ENCODE results near the gene PNMA1. TPM values are rescaled to one million over a fixed set of nuclear protein-coding genes. Genes with fewer than 3 reads are reported as not detected.
A peak's percentile ranks its signal among the peaks of the same experiment; 100 is the strongest.

The PNMA1 gene
- total and polyA plus RNA-seq, 9 of the 15 experiments (the other 6 are each of a cell fraction or from before 2014, with no cell fraction given): 1.7 to 26.4 (median 8.7) TPM

DNA sequence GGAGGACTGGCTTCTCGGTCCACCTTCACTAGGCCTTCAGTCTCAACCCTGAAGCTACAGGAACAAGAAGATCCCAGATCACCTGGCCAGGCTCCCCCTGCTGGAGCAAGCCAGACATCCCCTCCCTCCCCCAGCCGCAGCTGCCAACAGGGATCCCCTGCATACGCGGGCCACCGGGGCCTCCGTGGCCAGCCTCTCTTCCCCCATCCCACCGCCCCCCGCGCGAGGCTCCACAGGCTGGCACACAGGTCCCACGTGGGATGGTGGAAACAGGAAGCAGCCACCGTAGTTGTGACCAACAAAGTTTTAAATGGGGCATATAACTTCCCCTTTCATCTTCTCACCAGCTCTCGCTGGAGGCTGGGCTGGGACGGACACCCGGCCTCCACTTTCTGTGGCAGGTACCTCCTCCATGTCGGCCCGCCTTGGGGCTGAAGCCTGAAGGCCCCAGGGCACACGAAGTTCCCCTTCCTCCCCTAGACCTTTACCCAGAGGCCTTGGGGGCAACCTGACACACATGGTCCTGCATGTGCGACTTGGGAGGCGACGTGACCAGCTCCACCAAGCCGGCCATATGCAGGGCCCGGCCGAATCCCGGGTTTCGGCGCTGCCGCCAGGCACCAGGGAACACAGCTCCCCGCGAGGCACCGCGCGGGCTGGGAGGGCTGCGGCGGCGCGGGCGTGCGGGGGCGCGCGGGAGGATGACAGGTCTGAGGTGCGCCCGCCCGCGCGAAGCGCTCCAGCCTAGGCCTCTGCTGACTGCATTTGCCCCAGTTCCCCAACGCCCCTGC, 44.4 kb upstream of the PNMA1 start (continued):
- TF ChIP-seq, protein P1, sequence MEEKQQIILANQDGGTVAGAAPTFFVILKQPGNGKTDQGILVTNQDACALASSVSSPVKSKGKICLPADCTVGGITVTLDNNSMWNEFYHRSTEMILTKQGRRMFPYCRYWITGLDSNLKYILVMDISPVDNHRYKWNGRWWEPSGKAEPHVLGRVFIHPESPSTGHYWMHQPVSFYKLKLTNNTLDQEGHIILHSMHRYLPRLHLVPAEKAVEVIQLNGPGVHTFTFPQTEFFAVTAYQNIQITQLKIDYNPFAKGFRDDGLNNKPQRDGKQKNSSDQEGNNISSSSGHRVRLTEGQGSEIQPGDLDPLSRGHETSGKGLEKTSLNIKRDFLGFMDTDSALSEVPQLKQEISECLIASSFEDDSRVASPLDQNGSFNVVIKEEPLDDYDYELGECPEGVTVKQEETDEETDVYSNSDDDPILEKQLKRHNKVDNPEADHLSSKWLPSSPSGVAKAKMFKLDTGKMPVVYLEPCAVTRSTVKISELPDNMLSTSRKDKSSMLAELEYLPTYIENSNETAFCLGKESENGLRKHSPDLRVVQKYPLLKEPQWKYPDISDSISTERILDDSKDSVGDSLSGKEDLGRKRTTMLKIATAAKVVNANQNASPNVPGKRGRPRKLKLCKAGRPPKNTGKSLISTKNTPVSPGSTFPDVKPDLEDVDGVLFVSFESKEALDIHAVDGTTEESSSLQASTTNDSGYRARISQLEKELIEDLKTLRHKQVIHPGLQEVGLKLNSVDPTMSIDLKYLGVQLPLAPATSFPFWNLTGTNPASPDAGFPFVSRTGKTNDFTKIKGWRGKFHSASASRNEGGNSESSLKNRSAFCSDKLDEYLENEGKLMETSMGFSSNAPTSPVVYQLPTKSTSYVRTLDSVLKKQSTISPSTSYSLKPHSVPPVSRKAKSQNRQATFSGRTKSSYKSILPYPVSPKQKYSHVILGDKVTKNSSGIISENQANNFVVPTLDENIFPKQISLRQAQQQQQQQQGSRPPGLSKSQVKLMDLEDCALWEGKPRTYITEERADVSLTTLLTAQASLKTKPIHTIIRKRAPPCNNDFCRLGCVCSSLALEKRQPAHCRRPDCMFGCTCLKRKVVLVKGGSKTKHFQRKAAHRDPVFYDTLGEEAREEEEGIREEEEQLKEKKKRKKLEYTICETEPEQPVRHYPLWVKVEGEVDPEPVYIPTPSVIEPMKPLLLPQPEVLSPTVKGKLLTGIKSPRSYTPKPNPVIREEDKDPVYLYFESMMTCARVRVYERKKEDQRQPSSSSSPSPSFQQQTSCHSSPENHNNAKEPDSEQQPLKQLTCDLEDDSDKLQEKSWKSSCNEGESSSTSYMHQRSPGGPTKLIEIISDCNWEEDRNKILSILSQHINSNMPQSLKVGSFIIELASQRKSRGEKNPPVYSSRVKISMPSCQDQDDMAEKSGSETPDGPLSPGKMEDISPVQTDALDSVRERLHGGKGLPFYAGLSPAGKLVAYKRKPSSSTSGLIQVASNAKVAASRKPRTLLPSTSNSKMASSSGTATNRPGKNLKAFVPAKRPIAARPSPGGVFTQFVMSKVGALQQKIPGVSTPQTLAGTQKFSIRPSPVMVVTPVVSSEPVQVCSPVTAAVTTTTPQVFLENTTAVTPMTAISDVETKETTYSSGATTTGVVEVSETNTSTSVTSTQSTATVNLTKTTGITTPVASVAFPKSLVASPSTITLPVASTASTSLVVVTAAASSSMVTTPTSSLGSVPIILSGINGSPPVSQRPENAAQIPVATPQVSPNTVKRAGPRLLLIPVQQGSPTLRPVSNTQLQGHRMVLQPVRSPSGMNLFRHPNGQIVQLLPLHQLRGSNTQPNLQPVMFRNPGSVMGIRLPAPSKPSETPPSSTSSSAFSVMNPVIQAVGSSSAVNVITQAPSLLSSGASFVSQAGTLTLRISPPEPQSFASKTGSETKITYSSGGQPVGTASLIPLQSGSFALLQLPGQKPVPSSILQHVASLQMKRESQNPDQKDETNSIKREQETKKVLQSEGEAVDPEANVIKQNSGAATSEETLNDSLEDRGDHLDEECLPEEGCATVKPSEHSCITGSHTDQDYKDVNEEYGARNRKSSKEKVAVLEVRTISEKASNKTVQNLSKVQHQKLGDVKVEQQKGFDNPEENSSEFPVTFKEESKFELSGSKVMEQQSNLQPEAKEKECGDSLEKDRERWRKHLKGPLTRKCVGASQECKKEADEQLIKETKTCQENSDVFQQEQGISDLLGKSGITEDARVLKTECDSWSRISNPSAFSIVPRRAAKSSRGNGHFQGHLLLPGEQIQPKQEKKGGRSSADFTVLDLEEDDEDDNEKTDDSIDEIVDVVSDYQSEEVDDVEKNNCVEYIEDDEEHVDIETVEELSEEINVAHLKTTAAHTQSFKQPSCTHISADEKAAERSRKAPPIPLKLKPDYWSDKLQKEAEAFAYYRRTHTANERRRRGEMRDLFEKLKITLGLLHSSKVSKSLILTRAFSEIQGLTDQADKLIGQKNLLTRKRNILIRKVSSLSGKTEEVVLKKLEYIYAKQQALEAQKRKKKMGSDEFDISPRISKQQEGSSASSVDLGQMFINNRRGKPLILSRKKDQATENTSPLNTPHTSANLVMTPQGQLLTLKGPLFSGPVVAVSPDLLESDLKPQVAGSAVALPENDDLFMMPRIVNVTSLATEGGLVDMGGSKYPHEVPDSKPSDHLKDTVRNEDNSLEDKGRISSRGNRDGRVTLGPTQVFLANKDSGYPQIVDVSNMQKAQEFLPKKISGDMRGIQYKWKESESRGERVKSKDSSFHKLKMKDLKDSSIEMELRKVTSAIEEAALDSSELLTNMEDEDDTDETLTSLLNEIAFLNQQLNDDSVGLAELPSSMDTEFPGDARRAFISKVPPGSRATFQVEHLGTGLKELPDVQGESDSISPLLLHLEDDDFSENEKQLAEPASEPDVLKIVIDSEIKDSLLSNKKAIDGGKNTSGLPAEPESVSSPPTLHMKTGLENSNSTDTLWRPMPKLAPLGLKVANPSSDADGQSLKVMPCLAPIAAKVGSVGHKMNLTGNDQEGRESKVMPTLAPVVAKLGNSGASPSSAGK (IDR thresholded peaks at IDR 0.05): peak; percentile 79
- TF ChIP-seq FOSL1 (tag; conservative IDR thresholded peaks at IDR 0.05): no peak
- TF ChIP-seq, protein P2, sequence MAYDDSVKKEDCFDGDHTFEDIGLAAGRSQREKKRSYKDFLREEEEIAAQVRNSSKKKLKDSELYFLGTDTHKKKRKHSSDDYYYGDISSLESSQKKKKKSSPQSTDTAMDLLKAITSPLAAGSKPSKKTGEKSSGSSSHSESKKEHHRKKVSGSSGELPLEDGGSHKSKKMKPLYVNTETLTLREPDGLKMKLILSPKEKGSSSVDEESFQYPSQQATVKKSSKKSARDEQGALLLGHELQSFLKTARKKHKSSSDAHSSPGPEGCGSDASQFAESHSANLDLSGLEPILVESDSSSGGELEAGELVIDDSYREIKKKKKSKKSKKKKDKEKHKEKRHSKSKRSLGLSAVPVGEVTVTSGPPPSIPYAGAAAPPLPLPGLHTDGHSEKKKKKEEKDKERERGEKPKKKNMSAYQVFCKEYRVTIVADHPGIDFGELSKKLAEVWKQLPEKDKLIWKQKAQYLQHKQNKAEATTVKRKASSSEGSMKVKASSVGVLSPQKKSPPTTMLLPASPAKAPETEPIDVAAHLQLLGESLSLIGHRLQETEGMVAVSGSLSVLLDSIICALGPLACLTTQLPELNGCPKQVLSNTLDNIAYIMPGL (CRISPR knock-in tag; IDR thresholded peaks at IDR 0.05): no peak
- TF ChIP-seq SMARCA5 (IDR thresholded peaks at IDR 0.05): no peak
- TF ChIP-seq HDGF (IDR thresholded peaks at IDR 0.05): no peak
- TF ChIP-seq, protein P3, sequence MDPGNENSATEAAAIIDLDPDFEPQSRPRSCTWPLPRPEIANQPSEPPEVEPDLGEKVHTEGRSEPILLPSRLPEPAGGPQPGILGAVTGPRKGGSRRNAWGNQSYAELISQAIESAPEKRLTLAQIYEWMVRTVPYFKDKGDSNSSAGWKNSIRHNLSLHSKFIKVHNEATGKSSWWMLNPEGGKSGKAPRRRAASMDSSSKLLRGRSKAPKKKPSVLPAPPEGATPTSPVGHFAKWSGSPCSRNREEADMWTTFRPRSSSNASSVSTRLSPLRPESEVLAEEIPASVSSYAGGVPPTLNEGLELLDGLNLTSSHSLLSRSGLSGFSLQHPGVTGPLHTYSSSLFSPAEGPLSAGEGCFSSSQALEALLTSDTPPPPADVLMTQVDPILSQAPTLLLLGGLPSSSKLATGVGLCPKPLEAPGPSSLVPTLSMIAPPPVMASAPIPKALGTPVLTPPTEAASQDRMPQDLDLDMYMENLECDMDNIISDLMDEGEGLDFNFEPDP (CRISPR knock-in tag; IDR thresholded peaks at IDR 0.05): no peak
- TF ChIP-seq RB1 (IDR thresholded peaks at IDR 0.05; ENCODE audit: low read depth): peak; percentile 40; the same call in 1 of the 2 replicates
- TF ChIP-seq ASH1L (IDR thresholded peaks at IDR 0.05; ENCODE audit: borderline replicate concordance, low read depth, partially characterized antibody): no peak
- TF ChIP-seq ZNF124 (CRISPR knock-in tag; IDR thresholded peaks at IDR 0.05): no peak
- no peak for TF ChIP-seq SNIP1 (IDR thresholded peaks at IDR 0.05; ENCODE audit: low read depth)
- TF ChIP-seq TRIM24 (IDR thresholded peaks at IDR 0.05): no peak
